ENCODE results near the gene PLEKHM3. TPM values are rescaled to one million over a fixed set of nuclear protein-coding genes. Genes with fewer than 3 reads are reported as not detected.

Gene PLEKHM3
- total and polyA plus RNA-seq, 2 donors (not counting 3 experiments of a cell fraction or from before 2014, with no cell fraction given), result 3.1 to 9.1 TPM

DNA sequence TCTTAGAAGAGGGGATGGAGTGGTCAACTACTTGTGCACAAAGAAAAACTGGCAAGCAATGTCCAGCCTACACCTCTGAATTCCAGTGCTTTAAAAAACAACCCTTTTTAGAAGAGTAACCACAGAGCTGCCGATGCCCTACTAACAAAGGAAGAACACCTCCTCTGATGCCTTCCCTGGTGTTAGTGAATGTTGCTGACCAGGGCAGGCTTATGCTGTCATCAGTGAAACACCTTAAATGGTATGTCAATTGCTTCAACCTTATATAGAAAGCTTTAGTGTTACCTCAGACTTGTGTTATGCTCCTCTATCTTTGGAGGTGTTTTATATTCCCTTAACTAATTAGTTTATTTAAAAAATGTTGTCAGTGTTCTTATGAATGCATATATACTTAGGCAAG lies 175.9 kb downstream of the PLEKHM3 start:
- Histone ChIP-seq H3K79me2 (ENCODE audit: control insufficient read depth, insufficient read depth, low read length) (no peaks in the 10 kb centered on the region), H3K4me3 (replicated peaks in 1 of 3; ENCODE audit: insufficient read depth in 1 of 3, low read depth in 1 of 3, low read length in 3 of 3) (no peak overlapping the region), H3K27me3 (ENCODE audit: control insufficient read depth in 2 of 2, insufficient read depth in 2 of 2, low read length in 2 of 2) (no peaks in the 10 kb centered on the region), H2AFZ (ENCODE audit: low read depth, low read length) (no peak overlapping the region), H3K27ac (ENCODE audit: insufficient read depth, low read depth, low read length) (no peak overlapping the region), H4K20me1 (replicated peaks; ENCODE audit: control insufficient read depth, extremely low read depth, insufficient read depth, low read length) (no peaks in the 10 kb centered on the region), H3K9ac (replicated peaks; ENCODE audit: extremely low read depth, insufficient read depth, low read length) (no peak overlapping the region), H3K9me1 (replicated peaks; ENCODE audit: control insufficient read depth, extremely low read depth, insufficient read depth, low read length) (no peaks in the 10 kb centered on the region), H3K36me3 (ENCODE audit: control insufficient read depth in 2 of 2, extremely low read depth in 1 of 2, insufficient read depth in 2 of 2, low read length in 2 of 2) (no peaks in the 10 kb centered on the region), H3K4me1 (ENCODE audit: control insufficient read depth, extremely low read depth, insufficient read depth, low read length) (peaks cover 18% of the 10 kb centered on the region), H3K4me2 (ENCODE audit: insufficient read depth, low read length) (no peak overlapping the region), H3K9me3 (replicated peaks; ENCODE audit: control insufficient read depth, insufficient read depth, low read length) (no peaks in the 10 kb centered on the region)
- ChIA-PET POLR2A (no interaction called here), CTCF (interaction anchor here (1.6 kb wide), 1 partner anchor 30 kb away, joined by 3 read pairs; no protein-coding TSS in a partner anchor)
- DNase-seq (ENCODE audit: low read depth, low spot score) (no peak), FAIRE-seq (no peak)
- intact Hi-C loops (cut with micrococcal nuclease) (loop anchor here (2.0 kb wide), 1 partner anchor 223 kb away; no protein-coding TSS in a partner anchor), dilution Hi-C loops (cut with MboI; ENCODE audit: extremely low pct_ligation_motif_present, low sequenced_read_pairs) (no loop called here)
- BruUV-seq (replicated peaks), result no TSS peak
- TF ChIP-seq FOS (IDR thresholded peaks at IDR 0.05; ENCODE audit: borderline replicate concordance, insufficient read depth, low read length) (no peak), EZH2 (IDR thresholded peaks at IDR 0.05; ENCODE audit: borderline replicate concordance, low read depth, low read length, severe bottlenecking) (no peak)

- Histone ChIP-seq H3K27me3 (ENCODE audit: control insufficient read depth in 2 of 2, insufficient read depth in 2 of 2, low read length in 2 of 2) (no peaks in the 10 kb centered on the region), H3K9ac (replicated peaks; ENCODE audit: extremely low read depth, insufficient read depth, low read length) (peak overlapping the region; percentile 46), H3K9me1 (replicated peaks; ENCODE audit: control insufficient read depth, extremely low read depth, insufficient read depth, low read length) (no peaks in the 10 kb centered on the region), H3K9me3 (replicated peaks; ENCODE audit: control insufficient read depth, insufficient read depth, low read length) (no peaks in the 10 kb centered on the region), H3K4me2 (ENCODE audit: insufficient read depth, low read length) (no peak overlapping the region), H3K27ac (ENCODE audit: insufficient read depth, low read depth, low read length) (peak overlapping the region; percentile 26), H3K79me2 (ENCODE audit: control insufficient read depth, insufficient read depth, low read length) (no peaks in the 10 kb centered on the region), H3K4me1 (ENCODE audit: control insufficient read depth, extremely low read depth, insufficient read depth, low read length) (peaks cover 18% of the 10 kb centered on the region), H2AFZ (ENCODE audit: low read depth, low read length) (no peak overlapping the region), H3K36me3 (ENCODE audit: control insufficient read depth in 2 of 2, extremely low read depth in 1 of 2, insufficient read depth in 2 of 2, low read length in 2 of 2) (no peaks in the 10 kb centered on the region), H4K20me1 (replicated peaks; ENCODE audit: control insufficient read depth, extremely low read depth, insufficient read depth, low read length) (no peaks in the 10 kb centered on the region), H3K4me3 (replicated peaks in 1 of 3; ENCODE audit: insufficient read depth in 1 of 3, low read depth in 1 of 3, low read length in 3 of 3) (no peak overlapping the region)
- ChIA-PET POLR2A (no interaction called here), CTCF (interaction anchor here (0.8 to 2.1 kb wide), 11 partner anchors 8 to 222 kb away, joined by 3 to 12 read pairs (median 6); partner anchors contain the start of gene FZD5)
- no peak for TF ChIP-seq MYC (IDR thresholded peaks at IDR 0.05; ENCODE audit: low read depth, low read length)
- TF ChIP-seq GATA2 (IDR thresholded peaks at IDR 0.05; ENCODE audit: insufficient read depth, insufficient read length, low read depth, low read length), result no peak
- TF ChIP-seq FOS (IDR thresholded peaks at IDR 0.05; ENCODE audit: borderline replicate concordance, insufficient read depth, low read length), result no peak
- no peak for TF ChIP-seq EZH2 (IDR thresholded peaks at IDR 0.05; ENCODE audit: borderline replicate concordance, low read depth, low read length, severe bottlenecking)
- TF ChIP-seq MAX (IDR thresholded peaks at IDR 0.05; ENCODE audit: insufficient read depth, insufficient read length), result no peak
- TF ChIP-seq POLR2AphosphoS5 (IDR thresholded peaks at IDR 0.05; ENCODE audit: insufficient read depth, low read depth, low read length), result no peak
- no peak for TF ChIP-seq CTCF (IDR thresholded peaks at IDR 0.05; ENCODE audit: extremely low read depth in 1 of 2, insufficient read depth in 1 of 2, low read depth in 1 of 2, low read length in 2 of 2)
- no peak for TF ChIP-seq JUN (IDR thresholded peaks at IDR 0.05; ENCODE audit: borderline replicate concordance, insufficient read depth, insufficient read length, low read depth)
- no peak for TF ChIP-seq POLR2A (IDR thresholded peaks at IDR 0.05; ENCODE audit: low read depth, low read length)
- no TSS peak for BruUV-seq (replicated peaks)
- DNase-seq (ENCODE audit: low read depth, low spot score) (no peak), FAIRE-seq (no peak)
- dilution Hi-C loops (cut with MboI; ENCODE audit: extremely low pct_ligation_motif_present, low sequenced_read_pairs) (no loop called here), intact Hi-C loops (cut with micrococcal nuclease) (loop anchor here (2.0 kb wide), 1 partner anchor 222 kb away; no protein-coding TSS in a partner anchor)
These were observed 176.8 kb downstream of the PLEKHM3 start for GRCh38 chr2:207848545-207848928.
